H1 (cell line): ENCODE data around the gene SP7. TPM values are rescaled to one million over a fixed set of nuclear protein-coding genes. Genes with fewer than 3 reads are reported as not detected.
A peak's percentile ranks its signal among the peaks of the same experiment; 100 is the strongest.
"Not testable (repeated sequence)": the region's sequence is repeated elsewhere in the genome, so short reads cannot be mapped to it uniquely, and the experiment has no call there.

Experiments
- CTCF ChIA-PET: fragments of 300-600 bp; sonication (Branson Sonifier 250); formaldehyde crosslinking; loops from one replicate; lab custom pipeline; 2021; ENCODE audit not compliant: partially characterized antibody; lab: Charles Lee
- POLR2A ChIA-PET: fragments of 300-600 bp; sonication (Branson Sonifier 250); formaldehyde crosslinking; loops from one replicate; lab custom pipeline; 2021; ENCODE audit warnings: inconsistent platforms; ENCODE audit not compliant: partially characterized antibody; lab: Charles Lee
- DNase-seq, 2 experiments: peaks; one replicate each; pipeline versions ENCODE4 v3.0.0 to v3.0.0-alpha.2; 2010 to 2022; ENCODE audit warnings: low spot score in 2 of 2, low read depth in 1 of 2, mixed read lengths in 1 of 2
- FAIRE-seq: peaks from 2 replicates; lab custom pipeline; 2011; peaks lifted over from hg19 to GRCh38; lab: Jason Lieb, UNC
- H2AFZ ChIP-seq: 2 replicates; pipeline ENCODE4 v1.8.1; 2012; ENCODE audit warnings: low read length, inconsistent platforms
- H2AK5ac ChIP-seq: 2 replicates; pipeline ENCODE4 v1.6.1; 2013; ENCODE audit warnings: low read depth, low read length
- H2BK120ac ChIP-seq: replicated peaks from 2 replicates; pipeline ENCODE3; 2013; ENCODE audit warnings: low read depth, low read length, inconsistent platforms
- H2BK12ac ChIP-seq: 2 replicates; pipeline ENCODE4 v1.6.1; 2013; ENCODE audit warnings: low read depth, low read length
- H2BK15ac ChIP-seq: 2 replicates; pipeline ENCODE4 v1.6.1; 2013; ENCODE audit warnings: low read length
- H2BK20ac ChIP-seq: 2 replicates; pipeline ENCODE4 v1.6.1; 2013; ENCODE audit warnings: low read length
- H2BK5ac ChIP-seq: 2 replicates; pipeline ENCODE4 v1.6.1; 2013; ENCODE audit warnings: low read depth, low read length
- H3K14ac ChIP-seq: 2 replicates; pipeline ENCODE4 v1.6.1; 2013; ENCODE audit warnings: inconsistent platforms; ENCODE audit not compliant: insufficient read length
- H3K18ac ChIP-seq: 2 replicates; pipeline ENCODE4 v1.6.1; 2013; ENCODE audit warnings: low read length; ENCODE audit errors: extremely low read depth
- H3K23ac ChIP-seq: 2 replicates; pipeline ENCODE4 v1.6.1; 2013; ENCODE audit warnings: inconsistent platforms; ENCODE audit not compliant: insufficient read length
- H3K23me2 ChIP-seq: 2 replicates; pipeline ENCODE4 v1.6.1; 2013; ENCODE audit warnings: low read depth, low read length
- H3K27ac ChIP-seq: 2 replicates; pipeline ENCODE4 v1.6.1; 2011; ENCODE audit warnings: low read depth, low read length, inconsistent platforms
- H3K27me3 ChIP-seq, 4 experiments: replicated peaks in 1 of 4; 1 replicate in 1 of 4; 2 replicates in 3 of 4; pipeline versions ENCODE4 v1.6.1 to v1.8.1; 2011 to 2013; ENCODE audit warnings: low read length in 3 of 4, mild to moderate bottlenecking in 3 of 4, inconsistent platforms in 2 of 4, mixed read lengths in 2 of 4, moderate library complexity in 1 of 4; ENCODE audit not compliant: control insufficient read depth in 3 of 4, insufficient read depth in 3 of 4; ENCODE audit errors: extremely low read depth in 1 of 4
- H3K36me3 ChIP-seq, 4 experiments: 2 replicates each; pipeline versions ENCODE4 v1.6.1 to v1.8.1; 2011 to 2013; ENCODE audit warnings: mild to moderate bottlenecking in 4 of 4, low read length in 3 of 4, moderate library complexity in 2 of 4, control low read depth in 1 of 4, inconsistent platforms in 1 of 4; ENCODE audit not compliant: insufficient read depth in 4 of 4, control insufficient read depth in 2 of 4
- H3K4ac ChIP-seq: replicated peaks from 2 replicates; pipeline ENCODE3; 2013; ENCODE audit warnings: low read length, low read depth, mixed read lengths, inconsistent platforms; ENCODE audit not compliant: insufficient read length
- H3K4me1 ChIP-seq, 4 experiments: replicated peaks in 1 of 4; 1 replicate in 1 of 4; 2 replicates in 3 of 4; pipeline versions ENCODE4 v1.6.1 to v1.8.1; 2011 to 2013; ENCODE audit warnings: low read length in 3 of 4, inconsistent platforms in 2 of 4, mixed read lengths in 1 of 4; ENCODE audit not compliant: insufficient read depth in 4 of 4, control insufficient read depth in 3 of 4
- H3K4me2 ChIP-seq, 2 experiments: 2 replicates each; pipeline versions ENCODE4 v1.6.1 to v1.8.1; 2011 to 2013; ENCODE audit warnings: low read depth in 2 of 2, low read length in 2 of 2, control low read depth in 1 of 2, inconsistent platforms in 1 of 2, mild to moderate bottlenecking in 1 of 2; ENCODE audit not compliant: insufficient read depth in 1 of 2
- H3K4me3 ChIP-seq, 4 experiments: fragments of 200-600, 300-600 bp in 1 of 4; sonication (generic), shearing (Covaris generic), sonication (Bioruptor Twin) in 1 of 4; 2 replicates each; pipeline versions ENCODE4 v1.5.1 to v1.8.1; 2011 to 2016; ENCODE audit warnings: low read length in 4 of 4, low read depth in 3 of 4, control low read depth in 2 of 4, inconsistent platforms in 2 of 4, mild to moderate bottlenecking in 2 of 4, mixed read lengths in 1 of 4, moderate library complexity in 1 of 4; ENCODE audit not compliant: insufficient read depth in 2 of 4; ENCODE audit errors: extremely low read depth in 1 of 4
- H3K56ac ChIP-seq: replicated peaks from 2 replicates; pipeline ENCODE3; 2013; ENCODE audit warnings: low read depth, mild to moderate bottlenecking, mixed read lengths, low read length, inconsistent platforms; ENCODE audit not compliant: insufficient read length
- H3K79me1 ChIP-seq: 2 replicates; pipeline ENCODE4 v1.6.1; 2013; ENCODE audit warnings: low read depth, low read length, control low read depth
- H3K79me2 ChIP-seq, 2 experiments: 2 replicates each; pipeline versions ENCODE4 v1.6.1 to v1.8.1; 2012 to 2013; ENCODE audit warnings: low read length in 2 of 2, mild to moderate bottlenecking in 2 of 2, inconsistent platforms in 1 of 2; ENCODE audit not compliant: insufficient read depth in 2 of 2, control insufficient read depth in 1 of 2
- H3K9ac ChIP-seq, 4 experiments: replicated peaks in 1 of 4; 1 replicate in 1 of 4; 2 replicates in 3 of 4; pipeline versions ENCODE4 v1.6.1 to v1.8.1; 2011 to 2013; ENCODE audit warnings: low read depth in 3 of 4, low read length in 3 of 4, control low read depth in 2 of 4, mild to moderate bottlenecking in 2 of 4, moderate library complexity in 2 of 4, inconsistent platforms in 1 of 4; ENCODE audit errors: extremely low read depth in 1 of 4
- H3K9me3 ChIP-seq, 2 experiments: 2 replicates each; pipeline versions ENCODE4 v1.6.1 to v1.8.1; 2012 to 2013; ENCODE audit warnings: mild to moderate bottlenecking in 2 of 2, moderate library complexity in 2 of 2, control low read depth in 1 of 2, inconsistent platforms in 1 of 2, low read depth in 1 of 2, low read length in 1 of 2, mixed read lengths in 1 of 2; ENCODE audit not compliant: insufficient read depth in 2 of 2
- H4K20me1 ChIP-seq, 2 experiments: replicated peaks in 1 of 2; 2 replicates each; pipeline versions ENCODE3 to v1.8.1; 2011 to 2013; ENCODE audit warnings: inconsistent platforms in 2 of 2, low read length in 2 of 2, mild to moderate bottlenecking in 1 of 2; ENCODE audit not compliant: insufficient read depth in 2 of 2, control insufficient read depth in 1 of 2
- H4K5ac ChIP-seq: 2 replicates; pipeline ENCODE4 v1.6.1; 2013; ENCODE audit warnings: low read length, low read depth, mixed read lengths, inconsistent platforms; ENCODE audit not compliant: insufficient read length
- H4K8ac ChIP-seq: 2 replicates; pipeline ENCODE4 v1.8.0; 2013; ENCODE audit warnings: mild to moderate bottlenecking, moderate library complexity, low read length, inconsistent platforms; ENCODE audit not compliant: insufficient read depth; ENCODE audit errors: extremely low read depth
- H4K91ac ChIP-seq: replicated peaks from 2 replicates; pipeline ENCODE3; 2013; ENCODE audit warnings: low read length, mixed read lengths, inconsistent platforms; ENCODE audit not compliant: insufficient read length
- WGBS, 2 experiments: shearing (Covaris generic) in 1 of 2; methylation state at CpG; one replicate each; pipeline versions ENCODE4 v1.1.6 to v1.1.7; 2013 to 2015; ENCODE audit warnings: low lambda C conversion rate in 2 of 2, mixed read lengths in 2 of 2, inconsistent platforms in 1 of 2, low coverage in 1 of 2, missing lambda C conversion rate in 1 of 2; ENCODE audit not compliant: insufficient replicate concordance in 2 of 2, insufficient coverage in 1 of 2, insufficient read length in 1 of 2; ENCODE audit errors: extremely low coverage in 1 of 2, missing lambda C conversion rate in 1 of 2; 5-methylcytosine and 5-hydroxymethylcytosine counted together
- polyA plus RNA-seq, 7 experiments: library from polyadenylated mRNA; depleted of rRNA in 3 of 7; stranded (reverse) in 5 of 7; unstranded in 2 of 7; fragments of >200 nt in 5 of 7; fragments of 200-250 nt in 2 of 7; gene quantifications; 1 replicate in 5 of 7; 2 replicates in 1 of 7; 4 replicates in 1 of 7; pipeline versions ENCODE4 v1.2.1 to v1.2.3, GENCODE V29; 2011 to 2013; ENCODE audit warnings: missing spikeins in 2 of 7, mixed read lengths in 2 of 7
- total RNA-seq: library from RNA; stranded (reverse); fragmentation: NEBNext Ultra II Directional; extraction: Animal tissue kit (Norgen Biotek cat#: 25700); gene quantifications from 2 replicates; pipeline ENCODE4 v1.2.1, GENCODE V29; 2021

SP7 gene
- total and polyA plus RNA-seq, 2 of the 8 experiments (the other 6 are each of a cell fraction or from before 2014, with no cell fraction given) = 0.12 to 0.13 TPM

- not testable (repeated sequence) for H3K18ac ChIP-seq, H3K36me3 ChIP-seq, H3K27ac ChIP-seq, H3K56ac ChIP-seq, H2BK120ac ChIP-seq, H4K20me1 ChIP-seq, H3K14ac ChIP-seq, H2BK12ac ChIP-seq, FAIRE-seq, H4K5ac ChIP-seq, H2AK5ac ChIP-seq, H3K23ac ChIP-seq, H2BK15ac ChIP-seq, H3K4me2 ChIP-seq, H3K9ac ChIP-seq, H3K9me3 ChIP-seq, H3K4ac ChIP-seq, H4K91ac ChIP-seq, H3K79me1 ChIP-seq, H3K4me3 ChIP-seq, H3K79me2 ChIP-seq, H2BK20ac ChIP-seq, H2BK5ac ChIP-seq, H3K27me3 ChIP-seq, H3K23me2 ChIP-seq, DNase-seq, H4K8ac ChIP-seq
- peaks cover under 1 to 13% (median 2%) of the 10 kb centered on the region in 4 experiments for H3K4me1 ChIP-seq
- ChIA-PET CTCF (interaction anchor here (0.8 to 1.4 kb wide), 3 partner anchors 44 to 52 kb away, joined by 3 to 5 read pairs (median 5); partner anchors contain the start of gene AAAS), POLR2A (interaction anchor here (1.0 to 1.3 kb wide), 2 partner anchors 18 to 21 kb away, joined by 3 to 4 read pairs; no protein-coding TSS in a partner anchor)
- H2AFZ ChIP-seq = 0 out of 2 replicates have a peak overlapping the region, but pooled peaks have one; percentile 20
- 99% methylated on average over 5 of the region's 6 CpGs; no CpG with 5 or more reads in 1 of the 2 experiments for WGBS, 2 experiments
Measured at GRCh38 chr12:53373554-53374133, 37.5 kb upstream of the SP7 start.
